ENCODE measurements around the gene CCDC73.

- TF ChIP-seq CTCF (IDR thresholded peaks at IDR 0.05) (no peak), POLR2A (IDR thresholded peaks at IDR 0.05; ENCODE audit: low read depth) (no peak), EP300 (IDR thresholded peaks at IDR 0.05) (no peak)
Observed at GRCh38 chr11:32584921-32585320, 209.5 kb downstream of the CCDC73 start.

All from esophagus muscularis mucosa (tissue), 4 donors.